Panc1 (cell line): ENCODE data around the gene EMC8.

Experiments
- POLR2AphosphoS5 ChIP-seq: IDR thresholded peaks from 2 replicates; pipeline ENCODE4 v1.6.1; 2012; ENCODE audit warnings: mild to moderate bottlenecking, low read depth, low read length, moderate library complexity
- TCF7L2 ChIP-seq: IDR thresholded peaks from 2 replicates; pipeline ENCODE4 v1.6.1; 2011; ENCODE audit warnings: mild to moderate bottlenecking, low read depth, low read length, inconsistent platforms
- TF ChIP-seq, protein P1 (sequence below): fragments of 450-650 bp; IDR thresholded peaks from 2 replicates; pipeline ENCODE4 v1.5.1; 2017; ENCODE audit warnings: mild to moderate bottlenecking
- TF ChIP-seq, protein P2 (sequence below), 2 experiments: IDR thresholded peaks; 2 replicates each; pipeline ENCODE4 v1.6.1; 2011 to 2012; ENCODE audit warnings: low read depth in 2 of 2, control low read depth in 1 of 2, low read length in 1 of 2, mild to moderate bottlenecking in 1 of 2, moderate library complexity in 1 of 2; ENCODE audit not compliant: insufficient read depth in 1 of 2

GRCh38 chr16:85826686-85827247, 27.4 kb upstream of the EMC8 start:
- TF ChIP-seq, protein P1, sequence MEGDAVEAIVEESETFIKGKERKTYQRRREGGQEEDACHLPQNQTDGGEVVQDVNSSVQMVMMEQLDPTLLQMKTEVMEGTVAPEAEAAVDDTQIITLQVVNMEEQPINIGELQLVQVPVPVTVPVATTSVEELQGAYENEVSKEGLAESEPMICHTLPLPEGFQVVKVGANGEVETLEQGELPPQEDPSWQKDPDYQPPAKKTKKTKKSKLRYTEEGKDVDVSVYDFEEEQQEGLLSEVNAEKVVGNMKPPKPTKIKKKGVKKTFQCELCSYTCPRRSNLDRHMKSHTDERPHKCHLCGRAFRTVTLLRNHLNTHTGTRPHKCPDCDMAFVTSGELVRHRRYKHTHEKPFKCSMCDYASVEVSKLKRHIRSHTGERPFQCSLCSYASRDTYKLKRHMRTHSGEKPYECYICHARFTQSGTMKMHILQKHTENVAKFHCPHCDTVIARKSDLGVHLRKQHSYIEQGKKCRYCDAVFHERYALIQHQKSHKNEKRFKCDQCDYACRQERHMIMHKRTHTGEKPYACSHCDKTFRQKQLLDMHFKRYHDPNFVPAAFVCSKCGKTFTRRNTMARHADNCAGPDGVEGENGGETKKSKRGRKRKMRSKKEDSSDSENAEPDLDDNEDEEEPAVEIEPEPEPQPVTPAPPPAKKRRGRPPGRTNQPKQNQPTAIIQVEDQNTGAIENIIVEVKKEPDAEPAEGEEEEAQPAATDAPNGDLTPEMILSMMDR: no peak
- TF ChIP-seq POLR2AphosphoS5 (no peak), TCF7L2 (no peak)
- TF ChIP-seq, protein P2, sequence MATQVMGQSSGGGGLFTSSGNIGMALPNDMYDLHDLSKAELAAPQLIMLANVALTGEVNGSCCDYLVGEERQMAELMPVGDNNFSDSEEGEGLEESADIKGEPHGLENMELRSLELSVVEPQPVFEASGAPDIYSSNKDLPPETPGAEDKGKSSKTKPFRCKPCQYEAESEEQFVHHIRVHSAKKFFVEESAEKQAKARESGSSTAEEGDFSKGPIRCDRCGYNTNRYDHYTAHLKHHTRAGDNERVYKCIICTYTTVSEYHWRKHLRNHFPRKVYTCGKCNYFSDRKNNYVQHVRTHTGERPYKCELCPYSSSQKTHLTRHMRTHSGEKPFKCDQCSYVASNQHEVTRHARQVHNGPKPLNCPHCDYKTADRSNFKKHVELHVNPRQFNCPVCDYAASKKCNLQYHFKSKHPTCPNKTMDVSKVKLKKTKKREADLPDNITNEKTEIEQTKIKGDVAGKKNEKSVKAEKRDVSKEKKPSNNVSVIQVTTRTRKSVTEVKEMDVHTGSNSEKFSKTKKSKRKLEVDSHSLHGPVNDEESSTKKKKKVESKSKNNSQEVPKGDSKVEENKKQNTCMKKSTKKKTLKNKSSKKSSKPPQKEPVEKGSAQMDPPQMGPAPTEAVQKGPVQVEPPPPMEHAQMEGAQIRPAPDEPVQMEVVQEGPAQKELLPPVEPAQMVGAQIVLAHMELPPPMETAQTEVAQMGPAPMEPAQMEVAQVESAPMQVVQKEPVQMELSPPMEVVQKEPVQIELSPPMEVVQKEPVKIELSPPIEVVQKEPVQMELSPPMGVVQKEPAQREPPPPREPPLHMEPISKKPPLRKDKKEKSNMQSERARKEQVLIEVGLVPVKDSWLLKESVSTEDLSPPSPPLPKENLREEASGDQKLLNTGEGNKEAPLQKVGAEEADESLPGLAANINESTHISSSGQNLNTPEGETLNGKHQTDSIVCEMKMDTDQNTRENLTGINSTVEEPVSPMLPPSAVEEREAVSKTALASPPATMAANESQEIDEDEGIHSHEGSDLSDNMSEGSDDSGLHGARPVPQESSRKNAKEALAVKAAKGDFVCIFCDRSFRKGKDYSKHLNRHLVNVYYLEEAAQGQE (IDR thresholded peaks at IDR 0.05; ENCODE audit: insufficient read depth in 1 of 2, low read depth in 2 of 2, low read length in 1 of 2): no peak
